ENCODE results near the gene THSD4. TPM values are rescaled to one million over a fixed set of nuclear protein-coding genes. Genes with fewer than 3 reads are reported as not detected.
"Not testable (repeated sequence)": the region's sequence is repeated elsewhere in the genome, so short reads cannot be mapped to it uniquely, and the experiment has no call there.

Gene THSD4
- total RNA-seq, 2 experiments from 2014 or later: not detected

- DNase-seq; CTCF ChIA-PET; H3K36me3 Mint-ChIP-seq (ENCODE audit: low read depth); POLR2A ChIA-PET; H3K4me3 Mint-ChIP-seq; H3K9me3 Mint-ChIP-seq (ENCODE audit: insufficient read depth); H3K4me1 Mint-ChIP-seq (ENCODE audit: low read depth); H3K27me3 Mint-ChIP-seq (ENCODE audit: low read depth); ATAC-seq; H3K27ac Mint-ChIP-seq: not testable (repeated sequence)
Observed at GRCh38 chr15:71670222-71670621, 555.0 kb downstream of the THSD4 start.

- CTCF ChIA-PET: interaction anchor here (1.2 kb wide), 1 partner anchor 22 kb away, joined by 3 read pairs; no protein-coding TSS in a partner anchor
- POLR2A ChIA-PET: no interaction called here
- H3K36me3 Mint-ChIP-seq (ENCODE audit: low read depth): no peaks in the 10 kb centered on the region
- peaks cover 3% of the 10 kb centered on the region for H3K27me3 Mint-ChIP-seq (ENCODE audit: low read depth)
- H3K4me1 Mint-ChIP-seq (ENCODE audit: low read depth): peaks cover 11% of the 10 kb centered on the region
- ATAC-seq (no peak), DNase-seq (no peak)
- no peaks in the 10 kb centered on the region for H3K9me3 Mint-ChIP-seq (ENCODE audit: insufficient read depth)
- no peak overlapping the region for H3K4me3 Mint-ChIP-seq
- no peak overlapping the region for H3K27ac Mint-ChIP-seq
Observed at GRCh38 chr15:71674354-71674753, 559.1 kb downstream of the THSD4 start.

- no peaks in the 10 kb centered on the region for H3K36me3 Mint-ChIP-seq (ENCODE audit: low read depth)
- no peak overlapping the region for H3K27ac Mint-ChIP-seq
- peaks cover 11% of the 10 kb centered on the region for H3K4me1 Mint-ChIP-seq (ENCODE audit: low read depth)
- ChIA-PET POLR2A (no interaction called here), CTCF (interaction anchor here (1.9 kb wide), 1 partner anchor 66 kb away, joined by 6 read pairs; no protein-coding TSS in a partner anchor)
- no peak overlapping the region for H3K4me3 Mint-ChIP-seq
- DNase-seq: no peak
- no peak for ATAC-seq
- H3K9me3 Mint-ChIP-seq (ENCODE audit: insufficient read depth): no peaks in the 10 kb centered on the region
- peaks cover 3% of the 10 kb centered on the region for H3K27me3 Mint-ChIP-seq (ENCODE audit: low read depth)
Observed at GRCh38 chr15:71677352-71677751, 562.1 kb downstream of the THSD4 start.

- no peak overlapping the region for H3K27ac Mint-ChIP-seq
- POLR2A ChIA-PET: no interaction called here
- DNase-seq (no peak), ATAC-seq (no peak)
- peaks cover 11% of the 10 kb centered on the region for H3K4me1 Mint-ChIP-seq (ENCODE audit: low read depth)
- CTCF ChIA-PET: interaction anchor here (1.9 kb wide), 1 partner anchor 66 kb away, joined by 6 read pairs; no protein-coding TSS in a partner anchor
- no peak overlapping the region for H3K4me3 Mint-ChIP-seq
- no peaks in the 10 kb centered on the region for H3K9me3 Mint-ChIP-seq (ENCODE audit: insufficient read depth)
- no peaks in the 10 kb centered on the region for H3K36me3 Mint-ChIP-seq (ENCODE audit: low read depth)
- peaks cover 3% of the 10 kb centered on the region for H3K27me3 Mint-ChIP-seq (ENCODE audit: low read depth)
Observed at GRCh38 chr15:71677766-71678165, 562.5 kb downstream of the THSD4 start.

- H3K4me1 Mint-ChIP-seq (ENCODE audit: low read depth): peaks cover 11% of the 10 kb centered on the region
- DNase-seq: no peak
- ChIA-PET POLR2A (no interaction called here), CTCF (interaction anchor here (1.9 kb wide), 1 partner anchor 65 kb away, joined by 6 read pairs; no protein-coding TSS in a partner anchor)
- no peaks in the 10 kb centered on the region for H3K9me3 Mint-ChIP-seq (ENCODE audit: insufficient read depth)
- no peaks in the 10 kb centered on the region for H3K36me3 Mint-ChIP-seq (ENCODE audit: low read depth)
- ATAC-seq: no peak
- peaks cover 3% of the 10 kb centered on the region for H3K27me3 Mint-ChIP-seq (ENCODE audit: low read depth)
- no peak overlapping the region for H3K27ac Mint-ChIP-seq
- H3K4me3 Mint-ChIP-seq: no peak overlapping the region
Observed at GRCh38 chr15:71678191-71678590, 562.9 kb downstream of the THSD4 start.

GRCh38 chr15:71678605-71679004 is 563.3 kb downstream of the THSD4 start:
- Mint-ChIP-seq H3K27ac (no peak overlapping the region), H3K36me3 (ENCODE audit: low read depth) (no peaks in the 10 kb centered on the region), H3K9me3 (ENCODE audit: insufficient read depth) (no peaks in the 10 kb centered on the region), H3K27me3 (ENCODE audit: low read depth) (peaks cover 3% of the 10 kb centered on the region), H3K4me3 (no peak overlapping the region), H3K4me1 (ENCODE audit: low read depth) (peaks cover 11% of the 10 kb centered on the region)
- no peak for DNase-seq
- ATAC-seq: no peak
- ChIA-PET CTCF (interaction anchor here (1.9 kb wide), 1 partner anchor 65 kb away, joined by 6 read pairs; no protein-coding TSS in a partner anchor), POLR2A (no interaction called here)

- no peak overlapping the region for H3K27ac Mint-ChIP-seq
- H3K4me1 Mint-ChIP-seq (ENCODE audit: low read depth): peaks cover 11% of the 10 kb centered on the region
- no peaks in the 10 kb centered on the region for H3K9me3 Mint-ChIP-seq (ENCODE audit: insufficient read depth)
- ChIA-PET CTCF (no interaction called here), POLR2A (no interaction called here)
- H3K36me3 Mint-ChIP-seq (ENCODE audit: low read depth): no peaks in the 10 kb centered on the region
- H3K27me3 Mint-ChIP-seq (ENCODE audit: low read depth): peaks cover 3% of the 10 kb centered on the region
- ATAC-seq (no peak), DNase-seq (no peak)
- no peak overlapping the region for H3K4me3 Mint-ChIP-seq
Observed at GRCh38 chr15:71679223-71679792, 564.0 kb downstream of the THSD4 start.

- H3K4me3 Mint-ChIP-seq: no peak overlapping the region
- H3K9me3 Mint-ChIP-seq (ENCODE audit: insufficient read depth): no peaks in the 10 kb centered on the region
- peaks cover 3% of the 10 kb centered on the region for H3K27me3 Mint-ChIP-seq (ENCODE audit: low read depth)
- ChIA-PET CTCF (no interaction called here), POLR2A (no interaction called here)
- peaks cover 11% of the 10 kb centered on the region for H3K4me1 Mint-ChIP-seq (ENCODE audit: low read depth)
- H3K27ac Mint-ChIP-seq: no peak overlapping the region
- H3K36me3 Mint-ChIP-seq (ENCODE audit: low read depth): no peaks in the 10 kb centered on the region
- DNase-seq: no peak
- ATAC-seq: no peak
Observed at GRCh38 chr15:71679793-71680353, 564.6 kb downstream of the THSD4 start.

- ATAC-seq (no peak), DNase-seq (no peak)
- POLR2A ChIA-PET: no interaction called here
- Mint-ChIP-seq H3K27ac (no peak overlapping the region), H3K4me1 (ENCODE audit: low read depth) (peaks cover 9% of the 10 kb centered on the region), H3K27me3 (ENCODE audit: low read depth) (peaks cover 2% of the 10 kb centered on the region), H3K9me3 (ENCODE audit: insufficient read depth) (no peaks in the 10 kb centered on the region), H3K36me3 (ENCODE audit: low read depth) (no peaks in the 10 kb centered on the region), H3K4me3 (no peak overlapping the region)
- CTCF ChIA-PET: no interaction called here
Observed at GRCh38 chr15:71682001-71682400, 566.7 kb downstream of the THSD4 start.

- POLR2A ChIA-PET: no interaction called here
- no peak overlapping the region for H3K4me3 Mint-ChIP-seq
- no peak overlapping the region for H3K27ac Mint-ChIP-seq
- peaks cover 2% of the 10 kb centered on the region for H3K27me3 Mint-ChIP-seq (ENCODE audit: low read depth)
- no peaks in the 10 kb centered on the region for H3K9me3 Mint-ChIP-seq (ENCODE audit: insufficient read depth)
- H3K4me1 Mint-ChIP-seq (ENCODE audit: low read depth): no peaks in the 10 kb centered on the region
- CTCF ChIA-PET: interaction anchor here (0.8 kb wide), 1 partner anchor 97 kb away, joined by 5 read pairs; no protein-coding TSS in a partner anchor
- DNase-seq (no peak), ATAC-seq (no peak)
- H3K36me3 Mint-ChIP-seq (ENCODE audit: low read depth): no peaks in the 10 kb centered on the region
Observed at GRCh38 chr15:71683411-71684274, 568.4 kb downstream of the THSD4 start.

GRCh38 chr15:71685420-71685993 is 570.2 kb downstream of the THSD4 start:
- no peaks in the 10 kb centered on the region for H3K36me3 Mint-ChIP-seq (ENCODE audit: low read depth)
- POLR2A ChIA-PET: no interaction called here
- H3K9me3 Mint-ChIP-seq (ENCODE audit: insufficient read depth): no peaks in the 10 kb centered on the region
- CTCF ChIA-PET: no interaction called here
- H3K27ac Mint-ChIP-seq: no peak overlapping the region
- no peak overlapping the region for H3K4me3 Mint-ChIP-seq
- H3K27me3 Mint-ChIP-seq (ENCODE audit: low read depth): peaks cover 3% of the 10 kb centered on the region
- ATAC-seq (no peak), DNase-seq (no peak)
- no peaks in the 10 kb centered on the region for H3K4me1 Mint-ChIP-seq (ENCODE audit: low read depth)

Measured in activated CD8-positive, alpha-beta T cell treated with anti-CD3 and anti-CD28 coated beads, Interleukin-2, amount 10 ng/mL, durations not matched to agents 7 days and 5 days (primary cell).